ENCODE data around the gene APOA5.
A peak's percentile ranks its signal among the peaks of the same experiment; 100 is the strongest.
"Not testable (repeated sequence)": the region's sequence is repeated elsewhere in the genome, so short reads cannot be mapped to it uniquely, and the experiment has no call there.

Gene APOA5, protein sequence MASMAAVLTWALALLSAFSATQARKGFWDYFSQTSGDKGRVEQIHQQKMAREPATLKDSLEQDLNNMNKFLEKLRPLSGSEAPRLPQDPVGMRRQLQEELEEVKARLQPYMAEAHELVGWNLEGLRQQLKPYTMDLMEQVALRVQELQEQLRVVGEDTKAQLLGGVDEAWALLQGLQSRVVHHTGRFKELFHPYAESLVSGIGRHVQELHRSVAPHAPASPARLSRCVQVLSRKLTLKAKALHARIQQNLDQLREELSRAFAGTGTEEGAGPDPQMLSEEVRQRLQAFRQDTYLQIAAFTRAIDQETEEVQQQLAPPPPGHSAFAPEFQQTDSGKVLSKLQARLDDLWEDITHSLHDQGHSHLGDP

DNA sequence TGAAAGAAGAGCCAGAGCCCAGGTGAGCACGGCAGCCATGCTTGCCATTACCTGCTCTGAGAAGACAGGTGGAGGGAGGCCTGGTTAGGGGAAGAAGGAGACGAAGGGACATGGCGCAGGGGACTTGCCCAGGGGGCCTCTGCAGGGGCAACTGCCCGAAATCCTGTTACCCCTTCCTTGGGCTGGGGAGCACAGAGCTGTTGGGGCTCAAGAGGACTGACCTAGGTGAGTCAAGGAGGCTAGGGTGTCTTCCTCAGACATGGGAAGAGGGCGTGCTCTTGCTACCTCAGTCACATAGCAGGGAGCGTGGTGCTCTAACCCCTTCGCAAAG is at the start of gene APOA5:
Gene APOA5 (minus strand): TSS at position 67 of the 331 bp plus-strand sequence. CDS start 19 bp downstream, at position 48.
- no peak for DNase-seq (ENCODE audit: low read depth in 3 of 3)

GRCh38 chr11:116840746-116841296 is 49.1 kb upstream of the APOA5 start:
- no peak for DNase-seq (ENCODE audit: low read depth in 3 of 3)

DNA sequence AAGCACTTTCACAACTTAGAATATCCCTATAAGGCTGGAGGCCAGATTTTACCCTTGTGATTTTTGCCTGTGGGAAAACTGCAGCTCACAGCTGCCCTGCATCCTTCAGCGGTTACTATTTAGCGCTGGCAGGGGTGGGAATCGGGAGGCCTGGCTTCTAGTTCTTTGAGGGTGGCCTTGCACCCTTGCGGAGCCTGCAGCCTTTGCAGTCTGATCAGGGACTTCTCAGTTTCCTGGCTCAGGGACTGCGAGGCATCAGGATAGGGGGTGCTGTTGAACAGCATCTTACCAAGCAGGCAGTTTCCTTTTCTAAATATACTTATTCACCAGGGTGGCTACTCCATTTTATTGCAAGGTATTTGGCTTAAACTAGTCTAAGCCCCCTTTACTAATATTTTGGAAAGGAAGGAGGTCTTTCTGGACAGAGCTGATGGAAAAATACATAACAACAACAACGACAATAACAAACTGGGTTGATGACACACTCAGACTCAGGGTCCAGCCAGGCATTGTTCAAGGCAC is 48.6 kb upstream of the APOA5 start:
- no peak for DNase-seq (ENCODE audit: low read depth in 3 of 3)

- no peak for DNase-seq (ENCODE audit: low read depth in 3 of 3)
Observed at GRCh38 chr11:116838321-116839084, 46.8 kb upstream of the APOA5 start.

DNA sequence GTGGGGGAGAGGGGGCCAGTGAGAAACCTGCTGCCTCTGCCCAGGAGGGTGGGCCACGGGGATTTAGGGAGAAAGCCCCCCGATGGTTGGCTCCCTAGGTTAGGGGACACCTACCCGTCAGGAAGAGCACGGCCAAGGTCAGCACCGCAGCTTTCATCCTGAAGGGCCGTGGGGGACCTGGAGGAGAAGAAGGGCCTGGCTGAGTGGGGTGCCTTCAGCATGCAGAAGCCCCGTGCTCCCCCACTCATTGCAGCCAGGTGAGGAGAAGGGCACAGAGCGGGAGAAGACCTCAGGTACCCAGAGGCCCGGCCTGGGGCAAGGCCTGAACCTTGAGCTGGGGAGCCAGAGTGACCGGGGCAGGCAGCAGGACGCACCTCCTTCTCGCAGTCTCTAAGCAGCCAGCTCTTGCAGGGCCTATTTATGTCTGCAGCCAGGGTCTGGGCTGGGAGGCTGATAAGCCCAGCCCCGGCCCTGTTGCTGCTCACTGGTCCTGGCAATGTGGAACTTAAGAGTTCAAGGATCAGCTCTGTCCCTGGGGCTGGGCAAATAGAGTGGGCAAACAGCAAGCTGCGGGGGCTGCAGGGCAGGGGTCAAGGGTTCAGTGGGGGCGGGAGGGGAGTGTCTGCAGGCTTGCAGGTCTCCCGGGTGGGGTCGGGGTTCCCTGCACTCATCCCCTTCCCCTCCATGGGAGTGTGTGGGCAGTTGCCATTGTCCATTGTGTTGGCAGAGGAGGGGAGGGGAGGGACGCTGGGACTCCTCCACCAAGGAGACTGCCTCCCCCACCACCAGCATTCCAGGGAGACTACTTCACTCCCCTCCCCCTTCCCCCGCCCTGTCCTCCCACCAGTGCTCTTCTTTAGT is 45.8 kb upstream of the APOA5 start, which contains the start of gene APOA1:
Gene APOA1 (minus strand): TSS at position 392 of the 861 bp plus-strand sequence. CDS start 235 bp downstream, at position 157.
- no peak for DNase-seq (ENCODE audit: low read depth in 3 of 3)

- DNase-seq (ENCODE audit: low read depth in 3 of 3), result no peak
Observed at GRCh38 chr11:116836632-116836991, 44.9 kb upstream of the APOA5 start.

DNA sequence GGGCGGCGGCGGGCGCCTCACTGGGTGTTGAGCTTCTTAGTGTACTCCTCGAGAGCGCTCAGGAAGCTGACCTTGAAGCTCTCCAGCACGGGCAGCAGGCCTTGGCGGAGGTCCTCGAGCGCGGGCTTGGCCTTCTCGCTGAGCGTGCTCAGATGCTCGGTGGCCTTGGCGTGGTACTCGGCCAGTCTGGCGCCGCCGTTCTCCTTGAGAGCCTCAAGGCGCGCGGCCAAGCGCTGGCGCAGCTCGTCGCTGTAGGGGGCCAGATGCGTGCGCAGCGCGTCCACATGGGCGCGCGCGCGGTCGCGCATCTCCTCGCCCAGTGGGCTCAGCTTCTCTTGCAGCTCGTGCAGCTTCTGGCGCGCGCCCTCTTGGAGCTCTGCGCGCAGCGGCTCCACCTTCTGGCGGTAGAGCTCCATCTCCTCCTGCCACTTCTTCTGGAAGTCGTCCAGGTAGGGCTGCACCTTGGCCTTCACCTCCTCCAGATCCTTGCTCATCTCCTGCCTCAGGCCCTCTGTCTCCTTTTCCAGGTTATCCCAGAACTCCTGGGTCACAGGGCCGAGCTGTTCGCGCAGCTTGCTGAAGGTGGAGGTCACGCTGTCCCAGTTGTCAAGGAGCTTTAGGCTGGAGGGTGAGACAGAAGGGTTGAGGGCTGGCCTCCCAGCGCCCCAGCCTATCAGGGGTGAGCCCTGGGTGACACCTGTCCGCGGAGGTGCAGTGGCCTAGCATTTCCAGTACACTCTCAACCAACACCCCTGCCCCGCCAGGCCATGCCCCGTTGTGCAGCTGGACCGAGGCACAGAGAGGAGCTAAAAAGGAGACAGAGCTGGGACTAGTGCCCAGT is 44.3 kb upstream of the APOA5 start:
- DNase-seq (ENCODE audit: low read depth in 3 of 3), result peak; percentile 48 to 60 (median 51)

GRCh38 chr11:116835042-116835772 is 43.5 kb upstream of the APOA5 start:
- no peak for DNase-seq (ENCODE audit: low read depth in 3 of 3)

- DNase-seq (ENCODE audit: low read depth in 3 of 3), result not testable (repeated sequence)
Observed at GRCh38 chr11:116834535-116835041, 42.9 kb upstream of the APOA5 start.

GRCh38 chr11:116833816-116834534 is 42.3 kb upstream of the APOA5 start:
- no peak for DNase-seq (ENCODE audit: low read depth in 3 of 3)

- no peak for DNase-seq (ENCODE audit: low read depth in 3 of 3)
Observed at GRCh38 chr11:116833491-116833815, 41.8 kb upstream of the APOA5 start.

DNA sequence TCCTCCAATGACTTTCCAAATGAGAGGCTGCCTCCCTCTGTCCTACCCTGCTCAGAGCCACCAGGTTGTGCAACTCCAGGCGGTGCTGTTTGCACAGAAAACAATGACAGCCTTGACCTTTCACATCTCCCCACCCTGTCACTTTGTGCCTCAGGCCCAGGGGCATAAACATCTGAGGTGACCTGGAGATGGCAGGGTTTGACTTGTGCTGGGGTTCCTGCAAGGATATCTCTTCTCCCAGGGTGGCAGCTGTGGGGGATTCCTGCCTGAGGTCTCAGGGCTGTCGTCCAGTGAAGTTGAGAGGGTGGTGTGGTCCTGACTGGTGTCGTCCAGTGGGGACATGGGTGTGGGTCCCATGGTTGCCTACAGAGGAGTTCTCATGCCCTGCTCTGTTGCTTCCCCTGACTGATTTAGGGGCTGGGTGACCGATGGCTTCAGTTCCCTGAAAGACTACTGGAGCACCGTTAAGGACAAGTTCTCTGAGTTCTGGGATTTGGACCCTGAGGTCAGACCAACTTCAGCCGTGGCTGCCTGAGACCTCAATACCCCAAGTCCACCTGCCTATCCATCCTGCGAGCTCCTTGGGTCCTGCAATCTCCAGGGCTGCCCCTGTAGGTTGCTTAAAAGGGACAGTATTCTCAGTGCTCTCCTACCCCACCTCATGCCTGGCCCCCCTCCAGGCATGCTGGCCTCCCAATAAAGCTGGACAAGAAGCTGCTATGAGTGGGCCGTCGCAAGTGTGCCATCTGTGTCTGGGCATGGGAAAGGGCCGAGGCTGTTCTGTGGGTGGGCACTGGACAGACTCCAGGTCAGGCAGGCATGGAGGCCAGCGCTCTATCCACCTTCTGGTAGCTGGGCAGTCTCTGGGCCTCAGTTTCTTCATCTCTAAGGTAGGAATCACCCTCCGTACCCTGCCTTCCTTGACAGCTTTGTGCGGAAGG is 40.9 kb upstream of the APOA5 start:
- DNase-seq (ENCODE audit: low read depth in 3 of 3), result no peak

GRCh38 chr11:116831790-116832349 is 40.2 kb upstream of the APOA5 start:
- DNase-seq (ENCODE audit: low read depth in 3 of 3), result no peak

- no peak for DNase-seq (ENCODE audit: low read depth in 3 of 3)
Observed at GRCh38 chr11:116830184-116830912, 38.7 kb upstream of the APOA5 start.

GRCh38 chr11:116829525-116830183 is 38.0 kb upstream of the APOA5 start, which contains the start of gene APOC3:
TSS of gene APOC3 (plus strand) at chr11:116829907. CDS start at chr11:116830583, 676 bp downstream.
- no peak for DNase-seq (ENCODE audit: low read depth in 3 of 3)
